ENCODE measurements around the gene TENM4.

GRCh38 chr11:79241852-79242241 lies 199.0 kb downstream of the TENM4 start:
- TF ChIP-seq, protein P1, sequence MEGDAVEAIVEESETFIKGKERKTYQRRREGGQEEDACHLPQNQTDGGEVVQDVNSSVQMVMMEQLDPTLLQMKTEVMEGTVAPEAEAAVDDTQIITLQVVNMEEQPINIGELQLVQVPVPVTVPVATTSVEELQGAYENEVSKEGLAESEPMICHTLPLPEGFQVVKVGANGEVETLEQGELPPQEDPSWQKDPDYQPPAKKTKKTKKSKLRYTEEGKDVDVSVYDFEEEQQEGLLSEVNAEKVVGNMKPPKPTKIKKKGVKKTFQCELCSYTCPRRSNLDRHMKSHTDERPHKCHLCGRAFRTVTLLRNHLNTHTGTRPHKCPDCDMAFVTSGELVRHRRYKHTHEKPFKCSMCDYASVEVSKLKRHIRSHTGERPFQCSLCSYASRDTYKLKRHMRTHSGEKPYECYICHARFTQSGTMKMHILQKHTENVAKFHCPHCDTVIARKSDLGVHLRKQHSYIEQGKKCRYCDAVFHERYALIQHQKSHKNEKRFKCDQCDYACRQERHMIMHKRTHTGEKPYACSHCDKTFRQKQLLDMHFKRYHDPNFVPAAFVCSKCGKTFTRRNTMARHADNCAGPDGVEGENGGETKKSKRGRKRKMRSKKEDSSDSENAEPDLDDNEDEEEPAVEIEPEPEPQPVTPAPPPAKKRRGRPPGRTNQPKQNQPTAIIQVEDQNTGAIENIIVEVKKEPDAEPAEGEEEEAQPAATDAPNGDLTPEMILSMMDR (IDR thresholded peaks at IDR 0.05; ENCODE audit: borderline replicate concordance, extremely low read depth, low read length, poor library complexity, severe bottlenecking): no peak
- TF ChIP-seq EZH2 (IDR thresholded peaks at IDR 0.05; ENCODE audit: borderline replicate concordance, low read depth, low read length, severe bottlenecking): no peak

Data from DND-41 (cell line).